Activated B cell treated with CpG ODN at 0.5 μM for 24 hours (primary cell): ENCODE measurements around the gene ZG16B. TPM values are rescaled to one million over a fixed set of nuclear protein-coding genes. Genes with fewer than 3 reads are reported as not detected.

Experiments
- ATAC-seq: fragments of 200-7000 bp; cut with Tn5 transposase; one replicate; pipeline ENCODE4 v1.10.0; 2021; ENCODE audit warnings: low read depth, mild to moderate bottlenecking, moderate library complexity
- CTCF ChIA-PET: fragments of 350-600 bp; sonication (Branson Sonifier 250); formaldehyde crosslinking; loops from one replicate; lab custom pipeline; 2021; ENCODE audit warnings: antibody characterized with exemption; lab: Charles Lee
- POLR2A ChIA-PET: fragments of 350-600 bp; sonication (Branson Sonifier 250); formaldehyde crosslinking; loops from one replicate; lab custom pipeline; 2021; ENCODE audit warnings: antibody characterized with exemption; lab: Charles Lee
- DNase-seq: peaks from one replicate; pipeline ENCODE4 v3.0.0; 2022
- H3K27ac Mint-ChIP-seq: one replicate; pipeline ENCODE4 v1.8.0; 2020; ENCODE audit warnings: mixed read lengths
- H3K27me3 Mint-ChIP-seq: one replicate; pipeline ENCODE4 v1.8.0; 2021; ENCODE audit warnings: mixed read lengths
- H3K36me3 Mint-ChIP-seq: one replicate; pipeline ENCODE4 v1.8.0; 2021; ENCODE audit warnings: low read depth, mixed read lengths
- H3K4me1 Mint-ChIP-seq: one replicate; pipeline ENCODE4 v1.8.0; 2021; ENCODE audit warnings: mixed read lengths
- H3K4me3 Mint-ChIP-seq: one replicate; pipeline ENCODE4 v1.8.0; 2020; ENCODE audit warnings: mild to moderate bottlenecking, mixed read lengths
- H3K9me3 Mint-ChIP-seq: one replicate; pipeline ENCODE4 v1.8.0; 2020; ENCODE audit warnings: mixed read lengths
- intact Hi-C: fragments of 100-400 bp; cut with micrococcal nuclease; formaldehyde crosslinking; loops from one replicate; pipeline ENCODE4 v1.15.1; 2024
- total RNA-seq: library from RNA; stranded (reverse); gene quantifications from 2 replicates; pipeline ENCODE4 v1.2.3, GENCODE V29; 2022
- TF ChIP-seq, protein P1 (sequence below): fragments of 200-600 bp; IDR thresholded peaks from one replicate; pipeline ENCODE4 v1.8.0; 2022; ENCODE audit warnings: antibody characterized with exemption, mild to moderate bottlenecking

ZG16B gene
- total RNA-seq, 1 donor from 2014 or later: 0.33 TPM

DNA sequence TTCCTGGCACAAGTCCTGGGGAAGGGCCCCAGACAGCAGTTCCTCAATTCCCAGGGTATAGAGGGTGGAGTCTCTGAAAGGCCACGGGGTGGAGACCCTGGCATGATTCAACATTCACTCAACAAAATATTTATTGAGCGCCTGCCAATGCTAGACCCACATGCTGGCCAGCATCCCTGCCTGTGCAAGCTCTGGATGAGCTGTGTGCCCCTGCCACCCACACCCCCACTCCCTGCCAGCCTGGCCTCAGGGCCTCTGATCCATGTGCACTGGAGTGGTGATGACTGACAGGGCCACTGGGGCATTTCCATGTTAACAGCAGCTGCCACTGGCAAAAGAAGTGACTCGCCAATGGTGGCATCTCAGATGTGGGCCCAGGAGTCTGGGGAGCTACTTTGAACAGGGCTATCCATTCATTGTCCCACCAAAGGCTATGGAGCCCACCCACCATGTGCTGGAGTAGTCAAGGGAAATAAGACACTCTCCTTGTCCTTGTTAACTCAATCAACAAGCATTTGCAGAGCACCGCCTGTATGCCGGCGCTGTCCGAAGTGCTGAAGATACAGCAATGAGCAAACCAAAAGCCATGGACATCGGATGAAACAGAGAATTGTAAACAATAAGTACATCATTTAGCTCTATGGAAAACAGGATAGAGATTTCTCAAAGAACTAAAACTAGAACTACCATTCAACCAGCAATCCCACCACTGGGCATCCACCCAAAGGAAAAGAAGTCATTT is 30.9 kb downstream of the ZG16B start:
- H3K36me3 Mint-ChIP-seq: no peaks in the 10 kb centered on the region
- H3K4me1 Mint-ChIP-seq: peaks cover 4% of the 10 kb centered on the region
- POLR2A ChIA-PET: no interaction called here
- DNase-seq (no peak), ATAC-seq (no peak)
- H3K4me3 Mint-ChIP-seq: no peak overlapping the region
- no peak overlapping the region for H3K27ac Mint-ChIP-seq
- intact Hi-C loops: no loop called here
- H3K9me3 Mint-ChIP-seq: no peaks in the 10 kb centered on the region
- TF ChIP-seq, protein P1, sequence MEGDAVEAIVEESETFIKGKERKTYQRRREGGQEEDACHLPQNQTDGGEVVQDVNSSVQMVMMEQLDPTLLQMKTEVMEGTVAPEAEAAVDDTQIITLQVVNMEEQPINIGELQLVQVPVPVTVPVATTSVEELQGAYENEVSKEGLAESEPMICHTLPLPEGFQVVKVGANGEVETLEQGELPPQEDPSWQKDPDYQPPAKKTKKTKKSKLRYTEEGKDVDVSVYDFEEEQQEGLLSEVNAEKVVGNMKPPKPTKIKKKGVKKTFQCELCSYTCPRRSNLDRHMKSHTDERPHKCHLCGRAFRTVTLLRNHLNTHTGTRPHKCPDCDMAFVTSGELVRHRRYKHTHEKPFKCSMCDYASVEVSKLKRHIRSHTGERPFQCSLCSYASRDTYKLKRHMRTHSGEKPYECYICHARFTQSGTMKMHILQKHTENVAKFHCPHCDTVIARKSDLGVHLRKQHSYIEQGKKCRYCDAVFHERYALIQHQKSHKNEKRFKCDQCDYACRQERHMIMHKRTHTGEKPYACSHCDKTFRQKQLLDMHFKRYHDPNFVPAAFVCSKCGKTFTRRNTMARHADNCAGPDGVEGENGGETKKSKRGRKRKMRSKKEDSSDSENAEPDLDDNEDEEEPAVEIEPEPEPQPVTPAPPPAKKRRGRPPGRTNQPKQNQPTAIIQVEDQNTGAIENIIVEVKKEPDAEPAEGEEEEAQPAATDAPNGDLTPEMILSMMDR: no peak
- H3K27me3 Mint-ChIP-seq: peaks cover 27% of the 10 kb centered on the region
- CTCF ChIA-PET: no interaction called here

DNA sequence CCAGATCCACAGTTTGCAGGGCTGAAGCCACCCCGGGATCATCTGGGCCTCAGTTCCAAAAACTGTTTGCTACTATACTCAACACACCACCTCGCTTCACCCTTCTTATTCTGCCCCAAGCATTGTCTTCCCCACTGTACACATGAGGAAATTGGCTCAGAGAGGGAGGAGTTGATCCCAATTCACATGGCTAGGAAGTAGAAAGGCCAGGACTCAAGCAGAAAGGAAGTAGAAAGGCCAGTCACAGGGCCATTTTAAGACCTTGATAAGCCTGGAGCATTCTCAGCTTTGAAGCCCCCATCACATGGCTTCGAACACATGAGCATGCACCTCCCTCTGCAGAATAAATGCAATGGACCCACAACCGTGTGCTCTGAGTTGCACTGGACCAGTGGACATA is 35.5 kb downstream of the ZG16B start:
- intact Hi-C loops: loop anchor here (5.0 kb wide), 1 partner anchor 88 kb away; the partner anchor contains the start of gene ELOB
- Mint-ChIP-seq H3K27me3 (peaks cover 17% of the 10 kb centered on the region), H3K4me3 (no peak overlapping the region), H3K36me3 (peaks cover 2% of the 10 kb centered on the region), H3K4me1 (peaks cover 7% of the 10 kb centered on the region), H3K27ac (no peak overlapping the region), H3K9me3 (no peaks in the 10 kb centered on the region)
- TF ChIP-seq, protein P1: no peak
- DNase-seq (no peak), ATAC-seq (no peak)
- POLR2A ChIA-PET: interaction anchor here (0.5 to 1.4 kb wide), 2 partner anchors 17 to 937 kb away, joined by 4 to 5 read pairs; partner anchors contain the start of gene FLYWCH2
- CTCF ChIA-PET: no interaction called here

DNA sequence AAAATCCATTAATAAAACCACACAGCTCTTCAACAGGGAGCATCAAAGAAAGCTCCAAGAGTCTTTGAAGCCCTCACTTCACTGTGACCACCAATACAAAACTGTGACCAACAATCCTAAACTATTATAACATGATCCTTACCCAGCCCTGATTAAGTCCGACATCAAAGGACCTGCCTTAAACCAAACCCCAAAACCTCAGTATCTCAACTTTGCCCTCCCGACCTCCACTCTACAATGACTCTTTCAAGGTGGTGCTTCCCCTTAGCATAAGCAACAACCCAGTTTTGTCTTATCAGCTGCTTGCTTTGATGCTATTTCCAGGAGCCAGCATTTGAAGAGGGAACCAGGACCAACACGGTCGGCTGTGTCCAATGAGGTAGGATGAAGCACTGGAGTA is 36.3 kb downstream of the ZG16B start:
- Mint-ChIP-seq H3K27ac (no peak overlapping the region), H3K36me3 (peaks cover 2% of the 10 kb centered on the region), H3K4me1 (peaks cover 7% of the 10 kb centered on the region), H3K4me3 (no peak overlapping the region), H3K27me3 (peaks cover 12% of the 10 kb centered on the region), H3K9me3 (no peaks in the 10 kb centered on the region)
- POLR2A ChIA-PET: no interaction called here
- TF ChIP-seq, protein P1: no peak
- ATAC-seq (no peak), DNase-seq (no peak)
- CTCF ChIA-PET: no interaction called here
- intact Hi-C loops: loop anchor here (5.0 kb wide), 1 partner anchor 89 kb away; the partner anchor contains the start of gene ELOB

DNA sequence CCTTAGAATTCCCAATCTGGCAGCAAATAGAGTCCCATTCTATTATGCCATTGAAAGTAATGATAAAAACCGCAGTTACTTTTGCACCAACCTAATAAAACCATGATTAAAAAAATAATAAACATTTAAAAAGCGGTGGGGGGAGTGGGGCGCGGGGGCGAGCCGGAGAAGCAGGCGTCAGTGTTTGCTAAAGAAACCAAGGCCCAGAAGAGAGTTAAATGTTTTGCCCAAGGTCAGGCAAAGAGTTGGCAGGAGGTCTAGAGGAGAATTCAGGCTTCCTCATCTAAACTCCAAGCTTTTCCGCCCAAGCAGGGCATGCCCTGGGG is 37.5 kb downstream of the ZG16B start:
- Mint-ChIP-seq H3K36me3 (peaks cover 2% of the 10 kb centered on the region), H3K4me1 (peaks cover 7% of the 10 kb centered on the region), H3K9me3 (no peaks in the 10 kb centered on the region), H3K4me3 (peak overlapping the region; percentile 93), H3K27me3 (peaks cover 11% of the 10 kb centered on the region), H3K27ac (peak overlapping the region; percentile 92)
- ATAC-seq: no peak
- intact Hi-C loops: loop anchor here (5.0 kb wide), 1 partner anchor 90 kb away; the partner anchor contains the start of gene ELOB
- TF ChIP-seq, protein P1: no peak
- POLR2A ChIA-PET: interaction anchor here (0.7 to 1.8 kb wide), 12 partner anchors 11 to 908 kb away, joined by 3 to 30 read pairs (median 5); partner anchors contain the start of genes ELOB, FLYWCH1, FLYWCH2 and KCTD5
- CTCF ChIA-PET: interaction anchor here (0.8 to 3.0 kb wide), 11 partner anchors 13 to 194 kb away, joined by 3 to 15 read pairs (median 6); partner anchors contain the start of genes FLYWCH1, FLYWCH2 and KCTD5
- no peak for DNase-seq
